Measurements from ENCODE around the gene DAZAP1. TPM values are rescaled to one million over a fixed set of nuclear protein-coding genes. Genes with fewer than 3 reads are reported as not detected.

The DAZAP1 gene
- total RNA-seq, 1 experiment from 2014 or later: 229 TPM

GRCh38 chr19:1430246-1430645, 22.9 kb downstream of the DAZAP1 start:
- DNase-seq (ENCODE audit: low spot score): no peak
- Histone ChIP-seq H3K9me3 (ENCODE audit: low read depth, low read length, poor library complexity, severe bottlenecking) (no peaks in the 10 kb centered on the region), H3K36me3 (ENCODE audit: insufficient read depth, low read length, poor library complexity, severe bottlenecking) (peaks cover 88% of the 10 kb centered on the region), H3K4me1 (ENCODE audit: insufficient read depth, low read length, poor library complexity, severe bottlenecking) (no peaks in the 10 kb centered on the region), H3K4me3 (ENCODE audit: low read depth, low read length, poor library complexity, severe bottlenecking) (no peak overlapping the region), H3K27me3 (replicated peaks; ENCODE audit: insufficient read depth, low read depth, low read length, poor library complexity) (no peaks in the 10 kb centered on the region), H3K27ac (ENCODE audit: low read depth, low read length, poor library complexity, severe bottlenecking) (no peak overlapping the region)
- no peak for TF ChIP-seq EZH2 (IDR thresholded peaks at IDR 0.05; ENCODE audit: borderline replicate concordance, low read depth, low read length, poor library complexity, severe bottlenecking)
- TF ChIP-seq, protein P1, sequence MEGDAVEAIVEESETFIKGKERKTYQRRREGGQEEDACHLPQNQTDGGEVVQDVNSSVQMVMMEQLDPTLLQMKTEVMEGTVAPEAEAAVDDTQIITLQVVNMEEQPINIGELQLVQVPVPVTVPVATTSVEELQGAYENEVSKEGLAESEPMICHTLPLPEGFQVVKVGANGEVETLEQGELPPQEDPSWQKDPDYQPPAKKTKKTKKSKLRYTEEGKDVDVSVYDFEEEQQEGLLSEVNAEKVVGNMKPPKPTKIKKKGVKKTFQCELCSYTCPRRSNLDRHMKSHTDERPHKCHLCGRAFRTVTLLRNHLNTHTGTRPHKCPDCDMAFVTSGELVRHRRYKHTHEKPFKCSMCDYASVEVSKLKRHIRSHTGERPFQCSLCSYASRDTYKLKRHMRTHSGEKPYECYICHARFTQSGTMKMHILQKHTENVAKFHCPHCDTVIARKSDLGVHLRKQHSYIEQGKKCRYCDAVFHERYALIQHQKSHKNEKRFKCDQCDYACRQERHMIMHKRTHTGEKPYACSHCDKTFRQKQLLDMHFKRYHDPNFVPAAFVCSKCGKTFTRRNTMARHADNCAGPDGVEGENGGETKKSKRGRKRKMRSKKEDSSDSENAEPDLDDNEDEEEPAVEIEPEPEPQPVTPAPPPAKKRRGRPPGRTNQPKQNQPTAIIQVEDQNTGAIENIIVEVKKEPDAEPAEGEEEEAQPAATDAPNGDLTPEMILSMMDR (conservative IDR thresholded peaks at IDR 0.05; ENCODE audit: low read depth, low read length): no peak
- no TSS peak for BruUV-seq (replicated peaks)
- POLR2A ChIA-PET (ENCODE audit: low non-redundant PET): no interaction called here
- CTCF ChIA-PET: no interaction called here
- intact Hi-C loops (cut with micrococcal nuclease; ENCODE audit: unreplicated experiment): no loop called here

DNA sequence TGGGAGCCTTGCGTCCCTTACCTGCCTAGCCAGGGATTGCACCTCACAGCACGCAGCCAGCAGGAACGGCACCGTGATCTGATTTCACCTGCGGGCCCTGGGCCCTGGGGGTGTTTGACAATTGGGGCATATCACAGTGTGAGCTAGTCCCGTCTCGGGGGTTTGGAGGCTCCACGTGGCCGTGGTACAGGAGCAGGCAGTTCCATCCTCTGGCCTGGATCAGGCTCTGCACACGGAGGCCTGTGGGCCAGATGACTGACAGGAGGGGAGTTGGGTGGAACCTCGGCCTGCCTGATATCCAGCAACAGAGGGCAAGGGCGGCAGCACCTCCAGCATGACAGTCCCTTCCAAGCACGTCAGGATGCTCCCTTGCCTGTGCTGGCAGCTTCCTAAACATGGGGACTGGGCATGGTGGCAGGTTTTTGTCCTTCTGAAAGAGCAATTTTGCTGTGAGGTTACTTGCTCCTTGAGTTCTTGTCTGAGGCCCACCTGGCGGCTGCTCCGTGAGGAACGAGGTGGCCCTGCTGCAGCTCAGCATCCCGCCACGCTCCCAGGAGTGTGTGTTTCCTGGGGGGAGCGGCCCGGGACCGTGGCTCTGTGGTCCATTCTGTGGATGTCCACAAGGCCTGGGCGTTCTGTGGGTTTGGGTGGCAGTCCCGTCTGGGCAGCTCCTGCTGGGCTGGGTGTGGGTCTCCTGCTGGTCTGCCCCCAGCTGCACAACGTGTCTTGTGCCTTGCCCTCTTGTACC, 24.5 kb downstream of the DAZAP1 start:
- Histone ChIP-seq H3K4me1 (ENCODE audit: insufficient read depth, low read length, poor library complexity, severe bottlenecking) (no peaks in the 10 kb centered on the region), H3K4me3 (ENCODE audit: low read depth, low read length, poor library complexity, severe bottlenecking) (no peak overlapping the region), H3K9me3 (ENCODE audit: low read depth, low read length, poor library complexity, severe bottlenecking) (no peaks in the 10 kb centered on the region), H3K27ac (ENCODE audit: low read depth, low read length, poor library complexity, severe bottlenecking) (no peak overlapping the region), H3K27me3 (replicated peaks; ENCODE audit: insufficient read depth, low read depth, low read length, poor library complexity) (no peaks in the 10 kb centered on the region), H3K36me3 (ENCODE audit: insufficient read depth, low read length, poor library complexity, severe bottlenecking) (peaks cover 75% of the 10 kb centered on the region)
- DNase-seq (ENCODE audit: low spot score): no peak
- TF ChIP-seq EZH2 (IDR thresholded peaks at IDR 0.05; ENCODE audit: borderline replicate concordance, low read depth, low read length, poor library complexity, severe bottlenecking): no peak
- TF ChIP-seq, protein P1 (conservative IDR thresholded peaks at IDR 0.05; ENCODE audit: low read depth, low read length): no peak
- BruUV-seq (replicated peaks): no TSS peak
- POLR2A ChIA-PET (ENCODE audit: low non-redundant PET): no interaction called here
- CTCF ChIA-PET: no interaction called here
- intact Hi-C loops (cut with micrococcal nuclease; ENCODE audit: unreplicated experiment): no loop called here

- no peaks in the 10 kb centered on the region for H3K27me3 ChIP-seq (replicated peaks; ENCODE audit: insufficient read depth, low read depth, low read length, poor library complexity)
- peaks cover 69% of the 10 kb centered on the region for H3K36me3 ChIP-seq (ENCODE audit: insufficient read depth, low read length, poor library complexity, severe bottlenecking)
- intact Hi-C loops (cut with micrococcal nuclease; ENCODE audit: unreplicated experiment): no loop called here
- H3K4me1 ChIP-seq (ENCODE audit: insufficient read depth, low read length, poor library complexity, severe bottlenecking): no peaks in the 10 kb centered on the region
- no peak for DNase-seq (ENCODE audit: low spot score)
- no peak for TF ChIP-seq EZH2 (IDR thresholded peaks at IDR 0.05; ENCODE audit: borderline replicate concordance, low read depth, low read length, poor library complexity, severe bottlenecking)
- TF ChIP-seq, protein P1 (conservative IDR thresholded peaks at IDR 0.05; ENCODE audit: low read depth, low read length): no peak
- no TSS peak for BruUV-seq (replicated peaks)
- POLR2A ChIA-PET (ENCODE audit: low non-redundant PET): no interaction called here
- CTCF ChIA-PET: no interaction called here
- no peak overlapping the region for H3K4me3 ChIP-seq (ENCODE audit: low read depth, low read length, poor library complexity, severe bottlenecking)
- H3K27ac ChIP-seq (ENCODE audit: low read depth, low read length, poor library complexity, severe bottlenecking): no peak overlapping the region
- H3K9me3 ChIP-seq (ENCODE audit: low read depth, low read length, poor library complexity, severe bottlenecking): no peaks in the 10 kb centered on the region
Measured at GRCh38 chr19:1432507-1432887, 25.1 kb downstream of the DAZAP1 start.
